Endothelial cell of umbilical vein (primary cell): ENCODE measurements around the gene SYNE1. TPM values are rescaled to one million over a fixed set of nuclear protein-coding genes. Genes with fewer than 3 reads are reported as not detected.

Source experiments
- BruUV-seq: library from RNA; stranded (reverse); fragments of 400-500 nt; replicated peaks from 2 replicates; lab custom pipeline; 2021; lab: Mats Ljungman, UMichigan
- CTCF ChIA-PET: fragments of 300-600, 350-600 bp; sonication (Branson Sonifier 250); formaldehyde crosslinking; loops from one replicate; lab custom pipeline; 2021; ENCODE audit warnings: antibody characterized with exemption, inconsistent platforms; lab: Charles Lee
- POLR2A ChIA-PET: fragments of 300-600, 350-600 bp; sonication (Branson Sonifier 250); formaldehyde crosslinking; loops from one replicate; lab custom pipeline; 2021; ENCODE audit warnings: antibody characterized with exemption, inconsistent platforms; lab: Charles Lee
- DNase-seq: peaks from one replicate; pipeline ENCODE4 v3.0.0-alpha.2; 2011; ENCODE audit warnings: low read depth, low spot score
- FAIRE-seq: peaks from 2 replicates; lab custom pipeline; 2011; peaks lifted over from hg19 to GRCh38; lab: Jason Lieb, UNC
- H2AFZ ChIP-seq: 2 replicates; pipeline ENCODE4 v1.6.0; 2012; ENCODE audit warnings: low read depth, low read length, control low read depth, inconsistent platforms
- H3K27ac ChIP-seq: 2 replicates; pipeline ENCODE4 v1.5.1; 2011; ENCODE audit warnings: low read depth, mild to moderate bottlenecking, control low read depth, low read length, moderate library complexity; ENCODE audit not compliant: insufficient read depth
- H3K27me3 ChIP-seq, 2 experiments: 2 replicates each; pipeline versions ENCODE4 v1.6.0 to v1.6.1; 2011; ENCODE audit warnings: low read length in 2 of 2, mixed read lengths in 1 of 2; ENCODE audit not compliant: control insufficient read depth in 2 of 2, insufficient read depth in 2 of 2
- H3K36me3 ChIP-seq, 2 experiments: 2 replicates in 1 of 2; 3 replicates in 1 of 2; pipeline ENCODE4 v1.5.1; 2011; ENCODE audit warnings: low read length in 2 of 2, mild to moderate bottlenecking in 1 of 2, moderate library complexity in 1 of 2; ENCODE audit not compliant: control insufficient read depth in 2 of 2, insufficient read depth in 2 of 2; ENCODE audit errors: extremely low read depth in 1 of 2
- H3K4me1 ChIP-seq: 3 replicates; pipeline ENCODE4 v1.5.1; 2011; ENCODE audit warnings: mild to moderate bottlenecking, low read length; ENCODE audit not compliant: control insufficient read depth, insufficient read depth; ENCODE audit errors: extremely low read depth
- H3K4me2 ChIP-seq: 2 replicates; pipeline ENCODE4 v1.6.1; 2011; ENCODE audit warnings: low read length, control low read depth, mixed read lengths; ENCODE audit not compliant: insufficient read depth
- H3K4me3 ChIP-seq, 3 experiments: fragments of 200-600 bp in 1 of 3; sonication (generic), shearing (Covaris generic) in 1 of 3; replicated peaks in 1 of 3; 2 replicates each; pipeline ENCODE4 v1.5.1; 2011 to 2016; ENCODE audit warnings: control low read depth in 3 of 3, low read length in 3 of 3, mild to moderate bottlenecking in 2 of 3, inconsistent platforms in 1 of 3, low read depth in 1 of 3, moderate library complexity in 1 of 3; ENCODE audit not compliant: insufficient read depth in 1 of 3
- H3K79me2 ChIP-seq: 2 replicates; pipeline ENCODE4 v1.6.0; 2012; ENCODE audit warnings: low read length, inconsistent platforms; ENCODE audit not compliant: control insufficient read depth, insufficient read depth
- H3K9ac ChIP-seq: replicated peaks from 2 replicates; pipeline ENCODE3; 2011; ENCODE audit warnings: low read length, control low read depth; ENCODE audit not compliant: insufficient read depth; ENCODE audit errors: extremely low read depth
- H3K9me1 ChIP-seq: replicated peaks from 3 replicates; pipeline ENCODE4 v1.6.0; 2011; ENCODE audit warnings: mild to moderate bottlenecking, low read length; ENCODE audit not compliant: control insufficient read depth, insufficient read depth; ENCODE audit errors: extremely low read depth
- H3K9me3 ChIP-seq: replicated peaks from 2 replicates; pipeline ENCODE4 v1.5.1; 2012; ENCODE audit warnings: low read length, inconsistent platforms; ENCODE audit not compliant: control insufficient read depth, insufficient read depth
- H4K20me1 ChIP-seq: replicated peaks from 2 replicates; pipeline ENCODE3; 2011; ENCODE audit warnings: mild to moderate bottlenecking, low read length; ENCODE audit not compliant: control insufficient read depth, insufficient read depth; ENCODE audit errors: extremely low read depth
- EZH2 ChIP-seq: IDR thresholded peaks from 2 replicates; pipeline ENCODE4 v1.6.1; 2012; ENCODE audit warnings: borderline replicate concordance, low read depth, mild to moderate bottlenecking, moderate library complexity, low read length, inconsistent platforms; ENCODE audit not compliant: severe bottlenecking
- FOS ChIP-seq: IDR thresholded peaks from 2 replicates; pipeline ENCODE4 v1.6.1; 2011; ENCODE audit warnings: mild to moderate bottlenecking, low read length, moderate library complexity, borderline replicate concordance; ENCODE audit not compliant: insufficient read depth
- GATA2 ChIP-seq: IDR thresholded peaks from 2 replicates; pipeline ENCODE4 v1.7.0; 2011; ENCODE audit warnings: low read depth, mild to moderate bottlenecking, moderate library complexity, mixed read lengths, low read length; ENCODE audit not compliant: insufficient read length, insufficient read depth
- JUN ChIP-seq: IDR thresholded peaks from 2 replicates; pipeline ENCODE4 v1.6.1; 2011; ENCODE audit warnings: borderline replicate concordance, low read depth; ENCODE audit not compliant: insufficient read length, insufficient read depth
- MYC ChIP-seq: IDR thresholded peaks from one replicate; pipeline ENCODE4 v1.6.1; 2011; ENCODE audit warnings: mild to moderate bottlenecking, low read depth, low read length
- POLR2A ChIP-seq: IDR thresholded peaks from 2 replicates; pipeline ENCODE4 v1.6.1; 2012; ENCODE audit warnings: low read depth, mild to moderate bottlenecking, control low read depth, low read length
- POLR2AphosphoS5 ChIP-seq: IDR thresholded peaks from 2 replicates; pipeline ENCODE4 v1.6.1; 2012; ENCODE audit warnings: low read depth, mild to moderate bottlenecking, control low read depth, low read length, moderate library complexity; ENCODE audit not compliant: insufficient read depth
- dilution Hi-C: fragments of 300-500 bp; cut with MboI; formaldehyde crosslinking; loops from one replicate; pipeline ENCODE4 v1.15.0; 2019; ENCODE audit warnings: low sequenced_read_pairs; ENCODE audit not compliant: extremely low pct_ligation_motif_present
- intact Hi-C: fragments of 100-400 bp; cut with micrococcal nuclease; formaldehyde crosslinking; loops from one replicate; pipeline ENCODE4 v1.10.0; 2022
- polyA plus RNA-seq, 4 experiments: library from polyadenylated mRNA; depleted of rRNA in 3 of 4; stranded (reverse) in 3 of 4; unstranded in 1 of 4; fragments of >200 nt; gene quantifications; 2 replicates each; pipeline versions ENCODE4 v1.2.1 to v1.2.3, GENCODE V29; 2011 to 2012; ENCODE audit warnings: missing spikeins in 1 of 4
- total RNA-seq: library from RNA; stranded (reverse); gene quantifications from 2 replicates; pipeline ENCODE4 v1.2.3, GENCODE V29; 2021
- TF ChIP-seq, protein P1 (sequence below): IDR thresholded peaks from 2 replicates; pipeline ENCODE4 v1.6.1; 2011; ENCODE audit not compliant: insufficient read depth, insufficient read length
- TF ChIP-seq, protein P2 (sequence below), 2 donors: IDR thresholded peaks; 1 replicate in 1 of 2; 2 replicates in 1 of 2; pipeline ENCODE4 v1.5.1; 2011; ENCODE audit warnings: low read length in 2 of 2, mild to moderate bottlenecking in 2 of 2, moderate library complexity in 2 of 2, control low read depth in 1 of 2, inconsistent platforms in 1 of 2, low read depth in 1 of 2; ENCODE audit not compliant: insufficient read depth in 1 of 2; ENCODE audit errors: extremely low read depth in 1 of 2

The SYNE1 gene
- total and polyA plus RNA-seq, 2 donors (not counting 3 experiments of a cell fraction or from before 2014, with no cell fraction given): 26.5 to 52.3 TPM

DNA sequence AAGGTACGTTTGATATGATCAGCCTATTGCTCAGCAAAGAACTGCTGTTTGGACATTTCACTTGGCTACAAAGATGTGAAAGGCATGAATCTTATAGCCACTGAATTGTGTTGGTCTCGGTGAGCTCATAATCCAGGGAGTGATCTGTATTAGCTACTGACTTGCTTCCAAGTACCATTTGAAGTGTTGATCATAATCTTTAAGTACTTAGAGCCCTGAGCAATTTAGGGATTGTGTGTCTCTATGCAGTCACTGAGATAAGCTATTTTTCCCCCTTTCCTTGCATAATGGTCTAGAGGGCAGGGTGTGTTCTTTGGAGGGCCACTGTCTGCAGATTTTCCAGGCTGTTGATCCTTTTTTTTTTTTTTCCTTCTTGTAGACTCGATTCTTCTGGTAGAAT, 436.0 kb downstream of the SYNE1 start:
- Histone ChIP-seq H3K4me3 (no peak overlapping the region), H3K27me3 (no peaks in the 10 kb centered on the region), H3K36me3 (peaks cover 0 to 12% of the 10 kb centered on the region in 2 experiments), H3K79me2 (no peaks in the 10 kb centered on the region), H3K9me3 (no peaks in the 10 kb centered on the region), H3K9ac (no peak overlapping the region), H2AFZ (no peak overlapping the region), H4K20me1 (no peaks in the 10 kb centered on the region), H3K27ac (no peak overlapping the region), H3K9me1 (no peaks in the 10 kb centered on the region), H3K4me1 (no peaks in the 10 kb centered on the region), H3K4me2 (no peak overlapping the region)
- no TSS peak for BruUV-seq
- DNase-seq (no peak), FAIRE-seq (no peak)
- ChIA-PET POLR2A (no interaction called here), CTCF (interaction anchor here (1.1 to 1.7 kb wide), 2 partner anchors 15 to 27 kb away, joined by 5 to 6 read pairs; no protein-coding TSS in a partner anchor)
- intact Hi-C loops (loop anchor here (10.0 kb wide), 1 partner anchor 134 kb away; no protein-coding TSS in a partner anchor), dilution Hi-C loops (no loop called here)
- TF ChIP-seq POLR2AphosphoS5: no peak
- TF ChIP-seq, protein P1, sequence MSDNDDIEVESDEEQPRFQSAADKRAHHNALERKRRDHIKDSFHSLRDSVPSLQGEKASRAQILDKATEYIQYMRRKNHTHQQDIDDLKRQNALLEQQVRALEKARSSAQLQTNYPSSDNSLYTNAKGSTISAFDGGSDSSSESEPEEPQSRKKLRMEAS: no peak
- TF ChIP-seq, protein P2, sequence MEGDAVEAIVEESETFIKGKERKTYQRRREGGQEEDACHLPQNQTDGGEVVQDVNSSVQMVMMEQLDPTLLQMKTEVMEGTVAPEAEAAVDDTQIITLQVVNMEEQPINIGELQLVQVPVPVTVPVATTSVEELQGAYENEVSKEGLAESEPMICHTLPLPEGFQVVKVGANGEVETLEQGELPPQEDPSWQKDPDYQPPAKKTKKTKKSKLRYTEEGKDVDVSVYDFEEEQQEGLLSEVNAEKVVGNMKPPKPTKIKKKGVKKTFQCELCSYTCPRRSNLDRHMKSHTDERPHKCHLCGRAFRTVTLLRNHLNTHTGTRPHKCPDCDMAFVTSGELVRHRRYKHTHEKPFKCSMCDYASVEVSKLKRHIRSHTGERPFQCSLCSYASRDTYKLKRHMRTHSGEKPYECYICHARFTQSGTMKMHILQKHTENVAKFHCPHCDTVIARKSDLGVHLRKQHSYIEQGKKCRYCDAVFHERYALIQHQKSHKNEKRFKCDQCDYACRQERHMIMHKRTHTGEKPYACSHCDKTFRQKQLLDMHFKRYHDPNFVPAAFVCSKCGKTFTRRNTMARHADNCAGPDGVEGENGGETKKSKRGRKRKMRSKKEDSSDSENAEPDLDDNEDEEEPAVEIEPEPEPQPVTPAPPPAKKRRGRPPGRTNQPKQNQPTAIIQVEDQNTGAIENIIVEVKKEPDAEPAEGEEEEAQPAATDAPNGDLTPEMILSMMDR (IDR thresholded peaks at IDR 0.05; ENCODE audit: extremely low read depth in 1 of 2, insufficient read depth in 1 of 2, low read depth in 1 of 2, low read length in 2 of 2): no peak
- TF ChIP-seq JUN: no peak
- no peak for TF ChIP-seq MYC
- no peak for TF ChIP-seq FOS
- no peak for TF ChIP-seq POLR2A
- TF ChIP-seq GATA2: no peak
- TF ChIP-seq EZH2: no peak
